ENCODE results near the gene LDLRAD4. TPM values are rescaled to one million over a fixed set of nuclear protein-coding genes. Genes with fewer than 3 reads are reported as not detected.

Gene LDLRAD4
- total RNA-seq, 4 donors from 2014 or later: 23.9 to 38.3 (median 27.0) TPM

DNA sequence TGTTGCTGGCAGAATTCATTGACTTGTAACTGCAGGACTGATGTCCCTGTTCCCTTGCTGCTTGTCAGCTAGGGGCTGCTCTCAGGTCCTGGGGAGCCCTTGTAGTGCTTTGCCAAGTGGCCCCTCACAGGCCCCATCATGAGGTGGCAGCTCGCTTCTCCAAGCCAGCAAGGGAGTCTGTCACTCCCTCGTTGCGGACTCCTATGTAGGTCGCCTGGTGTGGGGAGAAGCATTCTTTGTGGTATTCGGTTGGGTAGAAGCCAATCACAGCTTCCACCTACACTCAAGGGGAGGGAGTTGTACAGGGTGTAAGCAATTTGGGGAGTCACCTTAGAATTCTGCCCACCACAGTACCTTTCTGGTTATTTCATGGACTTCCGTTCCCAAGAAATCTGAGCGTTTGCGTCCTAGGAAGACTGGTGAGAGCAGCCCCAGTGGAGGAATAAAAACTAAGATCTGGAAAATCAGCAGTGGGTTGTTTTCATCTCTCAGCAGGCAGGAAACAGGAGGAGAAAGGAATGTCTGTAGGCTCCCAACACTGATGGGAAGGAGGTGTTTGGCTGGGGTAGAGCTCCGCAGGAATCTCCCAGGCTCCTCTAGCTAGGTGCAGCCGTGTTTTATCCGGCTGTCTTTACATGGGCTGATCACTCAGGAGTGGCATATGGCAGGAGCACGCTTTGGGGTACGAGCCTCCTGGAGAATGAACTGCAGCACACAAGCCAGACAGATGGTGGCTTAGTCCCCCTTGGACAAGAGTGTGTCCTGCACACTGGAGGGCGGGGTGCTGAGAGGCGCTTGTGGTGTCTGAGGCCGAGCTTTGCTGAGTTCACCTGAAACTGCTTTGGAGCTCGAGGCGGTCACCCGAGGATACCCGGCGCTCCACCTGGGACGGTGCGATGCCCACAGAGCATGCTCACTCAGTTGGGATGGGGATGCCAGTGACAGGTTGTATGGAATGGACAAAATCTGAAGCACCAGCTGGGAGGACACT is 58.3 kb downstream of the LDLRAD4 start:
- ATAC-seq (ENCODE audit: low FRiP score) (no peak), DNase-seq (ENCODE audit: low spot score) (no peak)
- TF ChIP-seq, protein P1, sequence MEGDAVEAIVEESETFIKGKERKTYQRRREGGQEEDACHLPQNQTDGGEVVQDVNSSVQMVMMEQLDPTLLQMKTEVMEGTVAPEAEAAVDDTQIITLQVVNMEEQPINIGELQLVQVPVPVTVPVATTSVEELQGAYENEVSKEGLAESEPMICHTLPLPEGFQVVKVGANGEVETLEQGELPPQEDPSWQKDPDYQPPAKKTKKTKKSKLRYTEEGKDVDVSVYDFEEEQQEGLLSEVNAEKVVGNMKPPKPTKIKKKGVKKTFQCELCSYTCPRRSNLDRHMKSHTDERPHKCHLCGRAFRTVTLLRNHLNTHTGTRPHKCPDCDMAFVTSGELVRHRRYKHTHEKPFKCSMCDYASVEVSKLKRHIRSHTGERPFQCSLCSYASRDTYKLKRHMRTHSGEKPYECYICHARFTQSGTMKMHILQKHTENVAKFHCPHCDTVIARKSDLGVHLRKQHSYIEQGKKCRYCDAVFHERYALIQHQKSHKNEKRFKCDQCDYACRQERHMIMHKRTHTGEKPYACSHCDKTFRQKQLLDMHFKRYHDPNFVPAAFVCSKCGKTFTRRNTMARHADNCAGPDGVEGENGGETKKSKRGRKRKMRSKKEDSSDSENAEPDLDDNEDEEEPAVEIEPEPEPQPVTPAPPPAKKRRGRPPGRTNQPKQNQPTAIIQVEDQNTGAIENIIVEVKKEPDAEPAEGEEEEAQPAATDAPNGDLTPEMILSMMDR (IDR thresholded peaks at IDR 0.05): no peak

- TF ChIP-seq, protein P1 (IDR thresholded peaks at IDR 0.05): no peak
- ATAC-seq (ENCODE audit: low FRiP score): no peak
- DNase-seq (ENCODE audit: low spot score): no peak
These were observed 59.6 kb downstream of the LDLRAD4 start for GRCh38 chr18:13278062-13278630.

- ATAC-seq (ENCODE audit: low FRiP score) (peak; percentile 41), DNase-seq (ENCODE audit: low spot score) (no peak)
- TF ChIP-seq, protein P1 (IDR thresholded peaks at IDR 0.05): no peak
These were observed 60.9 kb downstream of the LDLRAD4 start for GRCh38 chr18:13279181-13280069.

DNA sequence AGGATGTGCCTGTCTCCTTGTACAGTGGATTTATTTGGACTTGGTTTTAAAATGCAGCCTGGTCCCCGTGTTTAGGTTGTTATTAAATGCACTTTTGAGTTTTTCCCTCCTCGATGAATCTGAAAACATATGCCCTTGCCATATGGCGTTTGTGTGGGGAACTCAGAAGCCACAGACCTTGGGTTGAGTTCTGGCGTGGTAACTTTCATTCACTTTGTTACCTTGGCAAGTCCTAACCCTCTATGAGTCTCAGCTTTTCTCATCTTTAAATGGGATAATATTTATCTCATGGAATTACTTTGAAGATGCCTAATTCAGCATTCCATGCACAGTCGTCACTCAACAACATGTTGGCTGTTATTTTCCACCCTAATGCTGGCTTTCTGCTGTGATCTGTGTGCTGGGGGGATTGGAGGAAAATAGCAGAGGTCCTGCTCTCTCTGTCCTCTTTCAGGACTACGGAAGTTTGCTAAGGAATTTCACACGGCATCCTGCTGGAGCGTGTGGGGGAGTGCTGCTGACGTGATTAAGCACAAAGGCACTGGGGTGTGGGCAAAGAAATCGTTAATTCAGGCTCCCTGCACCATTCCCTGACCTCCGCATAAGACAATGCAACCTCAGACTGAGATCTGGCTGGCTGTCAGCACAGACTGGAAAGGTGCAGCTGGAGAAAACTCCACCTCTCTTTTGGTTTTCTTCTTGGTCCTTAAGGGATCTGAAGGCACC is 61.7 kb downstream of the LDLRAD4 start:
- peak; percentile 73 for ATAC-seq (ENCODE audit: low FRiP score)
- TF ChIP-seq, protein P1 (IDR thresholded peaks at IDR 0.05): no peak
- no peak for DNase-seq (ENCODE audit: low spot score)

DNA sequence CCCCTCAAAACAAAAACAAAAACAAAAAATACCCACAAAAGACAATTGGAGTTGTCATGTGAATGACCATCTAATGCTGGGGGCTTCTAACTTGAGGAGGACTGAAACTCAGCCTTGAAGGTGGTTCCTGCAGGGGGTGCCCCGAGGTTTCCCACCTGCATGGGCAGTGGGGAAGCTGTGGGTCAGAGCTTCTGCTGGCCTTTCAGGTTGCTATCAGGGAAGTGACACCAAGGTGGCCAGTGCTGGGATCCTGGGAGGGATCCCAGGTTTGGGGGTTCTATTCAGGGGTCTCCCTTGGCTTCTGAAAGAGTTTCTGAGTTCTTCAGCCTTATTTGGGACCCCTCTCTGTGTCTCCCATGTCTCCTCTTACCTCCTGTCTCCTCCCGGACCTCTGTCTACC is 62.8 kb downstream of the LDLRAD4 start:
- DNase-seq (ENCODE audit: low spot score): no peak
- TF ChIP-seq, protein P1 (IDR thresholded peaks at IDR 0.05): no peak
- no peak for ATAC-seq (ENCODE audit: low FRiP score)

DNA sequence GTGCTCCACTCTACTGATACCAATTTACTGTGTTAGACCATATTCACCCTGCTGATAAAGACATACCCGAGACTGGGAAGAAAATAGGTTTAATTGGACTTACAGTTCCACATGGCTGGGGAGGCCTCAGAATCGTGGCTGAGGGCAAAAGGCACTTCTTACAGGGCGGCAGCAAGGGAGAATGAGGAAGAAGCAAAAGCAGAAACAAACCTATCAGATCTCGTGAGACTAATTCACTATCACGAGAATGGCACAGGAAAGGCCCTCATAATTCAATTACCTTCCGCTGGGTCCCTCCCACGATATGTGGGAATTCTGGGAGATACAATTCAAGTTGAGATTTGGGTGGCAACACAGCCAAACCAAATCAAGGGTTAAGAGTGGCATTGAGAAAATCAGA is 65.2 kb downstream of the LDLRAD4 start:
- ATAC-seq (ENCODE audit: low FRiP score) (no peak), DNase-seq (ENCODE audit: low spot score) (no peak)
- TF ChIP-seq, protein P1 (IDR thresholded peaks at IDR 0.05): no peak
